C1 segment of cervical spinal cord (tissue), 14 donors: ENCODE data around the gene RIMBP2.
"Not testable (repeated sequence)": the region's sequence is repeated elsewhere in the genome, so short reads cannot be mapped to it uniquely, and the experiment has no call there.

ENCODE experiments used
- DNase-seq, 14 donors: peaks; one replicate each; lab custom pipeline; 2025; lab: John Stamatoyannopoulos, UW

The RIMBP2 gene

GRCh38 chr12:130706885-130707570 lies 9.1 kb downstream of the RIMBP2 start:
- no peak for DNase-seq

GRCh38 chr12:130706311-130706710 lies 9.8 kb downstream of the RIMBP2 start:
- no peak for DNase-seq

- DNase-seq = no peak
These were observed 10.8 kb downstream of the RIMBP2 start for GRCh38 chr12:130705178-130705822.

DNA sequence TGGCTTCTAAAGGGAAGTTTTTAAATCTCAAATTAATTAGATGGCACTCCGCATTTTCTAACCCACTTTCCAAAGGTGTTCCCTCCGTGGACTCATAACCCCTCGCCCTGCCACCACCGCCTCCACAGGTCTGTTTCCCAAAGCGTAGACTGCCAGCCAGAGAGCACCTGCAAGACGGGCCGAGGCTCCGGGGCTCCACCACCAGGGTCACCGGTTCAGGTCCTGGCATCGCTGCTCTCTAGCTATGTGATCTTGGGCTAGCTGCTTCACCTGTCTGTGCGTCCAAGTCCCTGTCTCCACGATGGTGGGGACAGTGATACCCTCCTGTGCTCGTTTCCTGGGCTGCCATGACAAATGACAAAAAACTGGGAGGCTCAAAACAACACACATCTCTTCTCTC lies 11.5 kb downstream of the RIMBP2 start:
- no peak for DNase-seq

GRCh38 chr12:130703733-130704375 lies 12.2 kb downstream of the RIMBP2 start:
- DNase-seq = no peak

DNA sequence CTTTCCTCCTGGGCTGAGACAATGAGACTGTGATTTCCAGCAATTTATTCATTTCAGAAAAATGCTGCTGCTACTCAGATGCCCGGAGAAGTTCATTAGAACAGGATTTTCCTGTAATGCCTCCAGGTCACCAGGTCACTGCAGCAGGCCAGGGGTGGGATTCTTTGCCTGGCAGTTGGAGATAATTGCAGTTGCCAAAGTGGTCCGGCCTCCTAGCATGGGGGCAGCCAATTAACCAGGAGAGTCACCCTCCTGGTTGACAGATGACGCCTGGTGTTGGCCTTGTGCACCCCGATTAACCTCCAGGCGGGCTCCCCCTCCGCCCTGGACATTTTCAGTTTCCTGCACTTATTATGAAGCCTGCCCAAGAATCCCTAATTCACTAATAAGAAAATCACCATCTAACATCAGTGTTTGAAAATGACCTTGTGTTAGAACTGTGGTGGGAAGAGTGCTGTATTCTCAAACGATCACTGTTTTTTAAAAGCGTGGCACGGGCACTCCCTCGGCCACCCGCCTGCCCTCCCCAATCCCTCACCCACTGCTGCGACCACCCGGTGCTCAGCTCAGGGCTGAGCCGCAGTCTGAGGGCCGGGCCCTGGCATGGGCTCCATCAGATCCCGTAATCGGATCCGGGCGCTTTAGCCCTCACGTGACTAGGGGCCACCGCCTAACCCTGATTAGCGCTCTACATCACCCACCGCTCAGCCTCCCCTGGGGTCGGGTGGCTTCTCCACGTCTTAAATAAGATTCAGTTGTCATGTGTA lies 12.9 kb downstream of the RIMBP2 start:
- DNase-seq = no peak

DNA sequence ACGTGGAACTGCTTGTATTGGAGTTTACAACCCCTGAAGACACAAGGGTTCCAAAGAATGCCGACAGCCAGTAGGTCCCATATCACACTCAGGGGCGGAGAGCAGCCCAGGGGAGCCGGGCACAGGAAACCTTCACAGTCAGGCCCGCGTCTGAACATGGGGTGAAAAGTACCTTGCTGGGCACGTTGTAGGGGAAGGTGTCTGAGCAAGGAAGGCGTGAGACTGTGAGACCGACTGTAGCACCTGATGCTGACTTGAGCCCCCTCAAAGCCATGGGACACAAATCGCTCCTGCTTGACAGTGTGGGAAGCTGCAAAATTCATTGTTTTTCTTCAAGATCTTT lies 14.7 kb downstream of the RIMBP2 start:
- no peak for DNase-seq

- DNase-seq = no peak
These were observed 15.4 kb downstream of the RIMBP2 start for GRCh38 chr12:130700492-130701401.

DNA sequence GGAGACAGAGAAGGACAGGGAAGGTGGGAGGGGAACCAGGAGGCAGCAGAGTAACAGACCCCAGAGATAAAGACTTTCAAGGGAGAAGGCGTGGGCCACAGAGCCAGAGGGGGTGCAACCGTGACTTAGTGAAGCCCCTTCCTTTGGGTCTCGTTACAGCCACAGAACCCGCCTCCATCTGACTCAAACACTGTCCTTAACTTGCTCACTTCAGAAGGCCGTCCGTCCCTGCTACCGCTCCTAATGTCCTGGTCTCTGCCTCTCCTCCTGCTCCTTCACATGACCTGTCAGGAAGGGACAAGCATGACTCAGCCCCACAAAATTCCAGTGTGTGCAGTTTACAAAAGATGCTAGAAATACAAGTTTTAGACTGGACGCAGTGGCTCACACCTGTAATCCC lies 18.0 kb downstream of the RIMBP2 start:
- no peak for DNase-seq

DNA sequence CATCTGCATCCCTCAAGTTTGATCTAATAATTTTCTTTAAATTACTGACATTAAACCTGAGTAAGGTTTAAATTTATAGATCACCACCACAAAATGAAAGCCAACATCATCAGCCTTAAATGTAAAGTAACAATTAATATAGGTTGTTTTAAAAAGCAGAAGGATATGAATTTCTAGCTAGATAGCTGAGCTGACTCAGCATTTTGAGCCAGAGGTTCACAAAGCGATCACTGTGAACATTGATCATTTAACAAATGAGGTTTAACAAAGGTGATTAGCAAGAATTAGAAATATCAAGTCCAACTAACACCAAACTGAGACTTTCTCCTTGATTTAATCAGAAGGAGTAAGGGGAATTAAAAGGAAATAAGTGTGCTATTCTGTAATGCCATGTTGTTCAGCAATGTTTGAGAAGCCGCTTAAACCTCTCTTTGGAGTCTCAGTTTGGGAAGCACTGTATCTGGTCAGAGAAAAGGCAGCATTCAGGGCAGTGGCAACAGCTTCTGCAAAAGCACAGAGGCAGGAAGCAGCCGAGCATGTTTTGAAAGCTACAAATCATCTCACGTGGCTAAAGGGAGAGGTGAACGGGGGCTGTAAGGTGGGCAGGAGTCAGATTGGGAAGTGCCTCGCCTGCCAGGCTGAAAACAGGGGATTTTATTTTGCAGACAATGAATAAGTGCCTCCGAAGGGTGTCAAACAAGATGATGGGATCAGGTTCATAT lies 19.6 kb downstream of the RIMBP2 start:
- DNase-seq = no peak

DNA sequence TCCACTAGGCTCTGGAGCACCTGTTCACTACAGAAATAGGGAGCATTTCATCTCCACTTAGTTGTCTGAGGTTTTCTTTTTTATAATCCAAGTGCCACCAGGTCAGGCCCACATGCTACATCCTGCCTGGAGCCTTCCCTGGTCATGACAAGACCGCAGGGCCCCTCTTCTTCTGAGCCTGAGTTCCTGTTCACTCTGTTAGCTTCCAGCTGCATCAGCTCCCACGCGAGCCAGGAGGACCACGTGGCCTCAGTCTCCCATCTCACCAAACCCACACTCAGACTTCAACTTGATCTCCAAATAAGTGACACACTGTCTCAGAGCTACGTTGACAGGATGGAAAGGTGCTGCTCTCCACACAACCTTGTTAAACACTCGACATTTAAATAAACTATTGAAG lies 21.0 kb downstream of the RIMBP2 start:
- no peak for DNase-seq

- no peak for DNase-seq
These were observed 26.4 kb downstream of the RIMBP2 start for GRCh38 chr12:130689408-130690405.

GRCh38 chr12:130688999-130689398 lies 27.1 kb downstream of the RIMBP2 start:
- DNase-seq = not testable (repeated sequence)

DNA sequence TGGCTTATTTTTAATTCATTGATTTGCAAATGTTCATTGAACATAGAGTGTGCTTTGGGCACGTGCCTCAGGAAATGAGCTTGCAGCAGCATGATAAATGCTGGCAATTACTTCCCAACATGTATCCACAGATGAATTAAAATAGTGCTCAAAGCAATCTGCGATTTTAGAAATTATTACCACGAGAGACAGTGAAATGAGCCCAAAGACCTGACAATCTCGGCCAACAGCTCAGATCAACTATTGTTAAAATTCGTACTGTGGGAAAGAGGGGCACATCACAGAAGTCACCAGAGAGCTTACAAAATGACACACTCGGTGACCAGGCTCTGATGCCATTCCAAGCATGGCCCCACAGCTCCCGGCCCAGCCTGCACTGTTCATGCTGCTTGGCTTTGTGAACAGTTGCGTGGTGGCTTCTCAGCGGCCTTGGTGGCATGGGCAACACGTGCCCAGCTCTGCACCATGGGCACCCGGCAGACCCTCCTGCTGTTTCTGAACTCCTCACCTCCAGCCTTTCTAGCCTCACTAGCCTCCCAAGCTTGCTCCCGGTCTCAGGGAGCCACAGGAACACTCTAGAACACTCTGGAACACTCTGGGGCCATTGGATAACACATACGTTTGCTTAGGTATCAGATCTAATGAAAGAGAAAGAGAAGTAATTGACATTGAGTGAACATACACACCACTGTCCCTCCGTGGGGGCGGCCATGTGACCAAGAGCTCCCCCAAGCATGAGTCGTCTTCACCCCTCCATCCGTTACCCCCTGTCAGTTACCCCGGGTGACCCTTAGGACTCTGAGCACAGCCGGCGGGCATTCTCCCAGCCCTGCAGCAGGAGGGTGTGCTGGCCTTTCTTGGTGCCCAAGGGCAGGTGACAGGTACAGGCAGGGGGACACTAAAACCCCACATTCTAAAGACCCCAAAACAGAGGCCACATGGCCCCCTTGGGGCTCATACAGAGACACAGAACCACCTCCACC lies 28.0 kb downstream of the RIMBP2 start:
- no peak for DNase-seq

- DNase-seq = no peak
These were observed 28.9 kb downstream of the RIMBP2 start for GRCh38 chr12:130687190-130687589.

- DNase-seq = peak in 2 of 14 donors; percentile 27 to 88
These were observed 29.5 kb downstream of the RIMBP2 start for GRCh38 chr12:130686511-130686991.

DNA sequence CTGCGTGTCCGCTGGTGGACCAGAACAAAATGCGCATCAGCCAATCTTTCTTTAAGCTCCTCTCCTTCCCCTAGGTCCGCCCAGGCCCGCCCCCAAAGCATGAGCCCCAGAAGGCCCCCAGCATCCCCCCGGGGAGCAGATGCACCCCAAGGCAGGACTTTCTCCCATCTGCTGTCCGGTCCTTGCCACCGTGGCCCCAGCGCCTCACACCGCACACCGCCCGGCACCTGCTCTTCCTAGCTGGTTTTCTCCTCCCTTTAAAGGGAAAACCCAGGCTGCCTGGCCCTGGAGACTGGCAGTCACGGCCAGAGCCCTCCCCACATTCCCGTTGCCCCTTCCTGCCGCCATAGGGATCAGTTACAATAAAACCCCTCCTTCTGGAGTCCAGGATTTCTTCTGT lies 30.2 kb downstream of the RIMBP2 start:
- DNase-seq = no peak

DNA sequence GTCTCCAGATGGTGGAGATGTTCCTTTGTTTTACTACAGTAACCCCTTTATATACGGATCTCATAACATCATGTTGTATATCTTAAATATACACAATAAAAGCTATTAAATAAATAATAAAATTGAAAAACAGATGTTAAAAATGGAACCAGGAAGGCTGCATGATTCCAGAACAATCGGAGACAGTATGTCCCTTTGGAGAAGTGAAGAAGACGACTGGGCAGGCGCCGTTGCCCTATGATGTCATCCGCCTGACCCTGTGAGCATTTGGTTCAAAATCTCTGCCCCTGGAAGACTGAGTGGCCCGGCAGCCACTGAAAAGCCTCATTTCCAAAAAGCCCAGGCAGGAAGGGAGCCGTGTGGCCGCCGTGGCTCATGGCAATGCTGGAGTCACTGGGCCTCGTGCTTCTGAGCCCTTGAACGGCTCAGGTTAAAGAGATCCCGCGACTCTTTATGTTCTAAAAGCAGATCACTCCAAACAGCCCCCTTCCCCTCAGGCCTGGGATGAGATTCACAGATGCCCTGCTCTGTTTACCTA lies 30.8 kb downstream of the RIMBP2 start:
- no peak for DNase-seq
